Activated CD8-positive, alpha-beta memory T cell treated with anti-CD3 and anti-CD28 coated beads, Interleukin-2, amount 10 ng/mL, durations not matched to agents 7 days and 5 days (primary cell): Measurements from ENCODE around the gene SYNM. TPM values are rescaled to one million over a fixed set of nuclear protein-coding genes. Genes with fewer than 3 reads are reported as not detected.

ENCODE experiments used
- ATAC-seq: fragments of 150-1000 bp; cut with Tn5 transposase; one replicate; pipeline ENCODE4 v1.10.0; 2021; ENCODE audit warnings: moderate library complexity
- CTCF ChIA-PET: fragments of 350-600 bp; sonication (Branson Sonifier 250); formaldehyde crosslinking; loops from one replicate; lab custom pipeline; 2021; ENCODE audit warnings: antibody characterized with exemption; lab: Charles Lee
- DNase-seq: peaks from one replicate; pipeline ENCODE4 v3.0.0-alpha.2; 2020
- H3K27ac Mint-ChIP-seq: one replicate; pipeline ENCODE4 v1.8.0; 2021; ENCODE audit warnings: mild to moderate bottlenecking, mixed read lengths
- H3K27me3 Mint-ChIP-seq: one replicate; pipeline ENCODE4 v1.8.0; 2021; ENCODE audit warnings: mixed read lengths
- H3K36me3 Mint-ChIP-seq: one replicate; pipeline ENCODE4 v1.8.0; 2021; ENCODE audit warnings: mild to moderate bottlenecking, mixed read lengths
- H3K4me1 Mint-ChIP-seq: one replicate; pipeline ENCODE4 v1.8.0; 2021; ENCODE audit warnings: mixed read lengths
- H3K4me3 Mint-ChIP-seq: one replicate; pipeline ENCODE4 v1.8.0; 2021; ENCODE audit warnings: mild to moderate bottlenecking, moderate library complexity, mixed read lengths
- H3K9me3 Mint-ChIP-seq: one replicate; pipeline ENCODE4 v1.8.0; 2022; ENCODE audit warnings: low read depth, mixed read lengths
- total RNA-seq, 2 experiments: library from RNA; stranded (reverse); gene quantifications; one replicate each; pipeline ENCODE4 v1.2.3, GENCODE V29; 2021

Gene SYNM
- total RNA-seq, 2 experiments from 2014 or later = 1.5 TPM

- no peak overlapping the region for H3K4me3 Mint-ChIP-seq
- H3K27me3 Mint-ChIP-seq = peaks cover 2% of the 10 kb centered on the region
- ATAC-seq (no peak), DNase-seq (no peak)
- no peak overlapping the region for H3K27ac Mint-ChIP-seq
- H3K4me1 Mint-ChIP-seq = peaks cover 7% of the 10 kb centered on the region
- CTCF ChIA-PET = interaction anchor here (1.0 kb wide), 1 partner anchor 8 kb away, joined by 3 read pairs; no protein-coding TSS in a partner anchor
- H3K9me3 Mint-ChIP-seq = no peaks in the 10 kb centered on the region
- no peaks in the 10 kb centered on the region for H3K36me3 Mint-ChIP-seq
Measured at GRCh38 chr15:99092554-99093172, 12.2 kb upstream of the SYNM start.

GRCh38 chr15:99095626-99096025 lies 9.3 kb upstream of the SYNM start:
- H3K36me3 Mint-ChIP-seq = no peaks in the 10 kb centered on the region
- H3K4me1 Mint-ChIP-seq = peaks cover 2% of the 10 kb centered on the region
- peaks cover 16% of the 10 kb centered on the region for H3K27me3 Mint-ChIP-seq
- H3K9me3 Mint-ChIP-seq = no peaks in the 10 kb centered on the region
- H3K4me3 Mint-ChIP-seq = no peak overlapping the region
- no peak overlapping the region for H3K27ac Mint-ChIP-seq
- CTCF ChIA-PET = no interaction called here
- DNase-seq (no peak), ATAC-seq (no peak)

- H3K9me3 Mint-ChIP-seq = no peaks in the 10 kb centered on the region
- H3K27me3 Mint-ChIP-seq = peaks cover 18% of the 10 kb centered on the region
- ATAC-seq = no peak
- CTCF ChIA-PET = no interaction called here
- H3K4me1 Mint-ChIP-seq = peaks cover 3% of the 10 kb centered on the region
- DNase-seq = no peak
- no peak overlapping the region for H3K27ac Mint-ChIP-seq
- H3K4me3 Mint-ChIP-seq = no peak overlapping the region
- H3K36me3 Mint-ChIP-seq = no peaks in the 10 kb centered on the region
Measured at GRCh38 chr15:99096173-99096893, 8.5 kb upstream of the SYNM start.

GRCh38 chr15:99096894-99097426 lies 7.9 kb upstream of the SYNM start:
- no peak for ATAC-seq
- Mint-ChIP-seq H3K9me3 (no peaks in the 10 kb centered on the region), H3K4me1 (peaks cover 3% of the 10 kb centered on the region), H3K36me3 (no peaks in the 10 kb centered on the region), H3K4me3 (no peak overlapping the region), H3K27me3 (peaks cover 23% of the 10 kb centered on the region), H3K27ac (no peak overlapping the region)
- CTCF ChIA-PET = no interaction called here
- DNase-seq = no peak

- peaks cover 3% of the 10 kb centered on the region for H3K4me1 Mint-ChIP-seq
- ATAC-seq (no peak), DNase-seq (no peak)
- CTCF ChIA-PET = interaction anchor here (1.4 to 1.6 kb wide), 2 partner anchors 12 to 21 kb away, joined by 3 to 6 read pairs; no protein-coding TSS in a partner anchor
- H3K27ac Mint-ChIP-seq = no peak overlapping the region
- H3K27me3 Mint-ChIP-seq = peaks cover 30% of the 10 kb centered on the region
- H3K36me3 Mint-ChIP-seq = no peaks in the 10 kb centered on the region
- no peaks in the 10 kb centered on the region for H3K9me3 Mint-ChIP-seq
- H3K4me3 Mint-ChIP-seq = no peak overlapping the region
Measured at GRCh38 chr15:99097441-99098410, 7.2 kb upstream of the SYNM start.

GRCh38 chr15:99098426-99098825 lies 6.5 kb upstream of the SYNM start:
- no peak overlapping the region for H3K4me3 Mint-ChIP-seq
- H3K36me3 Mint-ChIP-seq = no peaks in the 10 kb centered on the region
- no peak for DNase-seq
- no peak for ATAC-seq
- CTCF ChIA-PET = interaction anchor here (1.4 to 1.6 kb wide), 2 partner anchors 12 to 22 kb away, joined by 3 to 6 read pairs; no protein-coding TSS in a partner anchor
- peaks cover 3% of the 10 kb centered on the region for H3K4me1 Mint-ChIP-seq
- H3K9me3 Mint-ChIP-seq = no peaks in the 10 kb centered on the region
- H3K27me3 Mint-ChIP-seq = peaks cover 33% of the 10 kb centered on the region
- H3K27ac Mint-ChIP-seq = no peak overlapping the region

GRCh38 chr15:99098991-99099390 lies 5.9 kb upstream of the SYNM start:
- DNase-seq (no peak), ATAC-seq (no peak)
- CTCF ChIA-PET = interaction anchor here (1.6 kb wide), 1 partner anchor 22 kb away, joined by 6 read pairs; no protein-coding TSS in a partner anchor
- Mint-ChIP-seq H3K36me3 (no peaks in the 10 kb centered on the region), H3K4me3 (no peak overlapping the region), H3K4me1 (peaks cover 6% of the 10 kb centered on the region), H3K9me3 (no peaks in the 10 kb centered on the region), H3K27ac (no peak overlapping the region), H3K27me3 (peaks cover 36% of the 10 kb centered on the region)

- ATAC-seq (no peak), DNase-seq (no peak)
Measured at GRCh38 chr15:99099661-99100060, 5.2 kb upstream of the SYNM start.

GRCh38 chr15:99100245-99101173 lies 4.4 kb upstream of the SYNM start:
- no peaks in the 10 kb centered on the region for H3K9me3 Mint-ChIP-seq
- no peaks in the 10 kb centered on the region for H3K36me3 Mint-ChIP-seq
- CTCF ChIA-PET = interaction anchor here (0.6 to 2.5 kb wide), 12 partner anchors 8 to 607 kb away, joined by 3 to 13 read pairs (median 3); no protein-coding TSS in a partner anchor
- peak; percentile 31 for ATAC-seq
- H3K4me1 Mint-ChIP-seq = peaks cover 8% of the 10 kb centered on the region
- DNase-seq = peak; percentile 66
- H3K4me3 Mint-ChIP-seq = no peak overlapping the region
- no peak overlapping the region for H3K27ac Mint-ChIP-seq
- H3K27me3 Mint-ChIP-seq = peaks cover 42% of the 10 kb centered on the region

More at GRCh38 chr15:99099661-99100060, 5.2 kb upstream of the SYNM start:
- no peak overlapping the region for H3K27ac Mint-ChIP-seq
- H3K36me3 Mint-ChIP-seq = no peaks in the 10 kb centered on the region
- H3K9me3 Mint-ChIP-seq = no peaks in the 10 kb centered on the region
- H3K4me3 Mint-ChIP-seq = no peak overlapping the region
- H3K27me3 Mint-ChIP-seq = peaks cover 38% of the 10 kb centered on the region
- CTCF ChIA-PET = no interaction called here
- peaks cover 8% of the 10 kb centered on the region for H3K4me1 Mint-ChIP-seq

- H3K4me3 Mint-ChIP-seq = no peak overlapping the region
- peaks cover 15% of the 10 kb centered on the region for H3K4me1 Mint-ChIP-seq
- H3K27ac Mint-ChIP-seq = no peak overlapping the region
- H3K27me3 Mint-ChIP-seq = peaks cover 49% of the 10 kb centered on the region
- H3K36me3 Mint-ChIP-seq = no peaks in the 10 kb centered on the region
- no peak for DNase-seq
- no peaks in the 10 kb centered on the region for H3K9me3 Mint-ChIP-seq
- ATAC-seq = no peak
- CTCF ChIA-PET = interaction anchor here (1.3 to 2.5 kb wide), 5 partner anchors 9 to 441 kb away, joined by 3 to 13 read pairs (median 4); no protein-coding TSS in a partner anchor
Measured at GRCh38 chr15:99101501-99101900, 3.4 kb upstream of the SYNM start.

- Mint-ChIP-seq H3K4me1 (peaks cover 26% of the 10 kb centered on the region), H3K27me3 (peaks cover 57% of the 10 kb centered on the region), H3K9me3 (no peaks in the 10 kb centered on the region), H3K36me3 (no peaks in the 10 kb centered on the region), H3K27ac (no peak overlapping the region), H3K4me3 (no peak overlapping the region)
- DNase-seq (no peak), ATAC-seq (no peak)
- CTCF ChIA-PET = interaction anchor here (0.6 to 2.5 kb wide), 5 partner anchors 8 to 602 kb away, joined by 3 to 13 read pairs (median 5); no protein-coding TSS in a partner anchor
Measured at GRCh38 chr15:99102332-99103235, 2.3 kb upstream of the SYNM start.
